GM19397 (cell line): ENCODE data around the gene DOCK4.
"Not testable (repeated sequence)": the region's sequence is repeated elsewhere in the genome, so short reads cannot be mapped to it uniquely, and the experiment has no call there.

Experiments
- ATAC-seq: cut with Tn5 transposase; IDR thresholded peaks from one replicate; pipeline ENCODE4 v1.9.1; 2021; ENCODE audit warnings: mild to moderate bottlenecking, moderate library complexity; ENCODE audit not compliant: unreplicated experiment

Gene DOCK4

GRCh38 chr7:111917404-111917803 lies 288.8 kb downstream of the DOCK4 start:
- not testable (repeated sequence) for ATAC-seq

GRCh38 chr7:111914291-111914690 lies 291.9 kb downstream of the DOCK4 start:
- no peak for ATAC-seq

DNA sequence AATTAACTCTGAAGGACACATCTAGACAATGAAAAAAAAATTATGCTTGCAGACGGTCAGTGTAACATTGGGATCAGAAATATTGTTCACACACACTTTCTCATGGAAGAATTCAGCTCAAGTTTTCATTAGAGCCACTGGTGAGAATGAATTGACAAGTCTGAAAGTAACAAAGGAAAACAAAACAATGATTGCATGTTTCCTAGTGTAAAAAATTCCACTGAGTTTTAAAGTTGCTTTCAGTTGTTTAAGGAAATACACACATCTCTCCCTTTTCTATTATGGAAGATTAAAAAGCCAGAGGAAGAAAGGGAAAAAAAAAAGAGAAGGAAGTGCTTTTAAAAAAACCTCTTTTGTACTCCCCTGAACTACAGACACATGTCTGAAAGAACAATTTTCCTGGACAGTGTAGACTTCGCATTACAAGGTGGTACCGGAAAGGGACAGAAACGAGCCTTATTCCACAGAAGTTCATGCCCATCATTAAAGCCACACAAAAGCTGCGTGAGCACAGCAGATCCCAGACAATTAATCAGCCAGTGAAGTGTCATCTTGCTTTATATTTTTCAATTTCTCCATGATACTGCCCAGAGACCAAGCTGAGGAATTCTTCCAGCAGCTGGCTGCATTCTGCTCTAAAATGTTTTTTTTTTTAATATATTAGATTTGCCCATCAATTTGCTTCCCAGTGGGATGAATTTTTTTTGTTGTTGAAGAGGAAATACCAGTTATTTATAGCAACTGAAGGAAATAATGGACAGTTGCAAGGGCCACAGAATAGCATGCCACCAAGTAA lies 294.8 kb downstream of the DOCK4 start:
- ATAC-seq = no peak

DNA sequence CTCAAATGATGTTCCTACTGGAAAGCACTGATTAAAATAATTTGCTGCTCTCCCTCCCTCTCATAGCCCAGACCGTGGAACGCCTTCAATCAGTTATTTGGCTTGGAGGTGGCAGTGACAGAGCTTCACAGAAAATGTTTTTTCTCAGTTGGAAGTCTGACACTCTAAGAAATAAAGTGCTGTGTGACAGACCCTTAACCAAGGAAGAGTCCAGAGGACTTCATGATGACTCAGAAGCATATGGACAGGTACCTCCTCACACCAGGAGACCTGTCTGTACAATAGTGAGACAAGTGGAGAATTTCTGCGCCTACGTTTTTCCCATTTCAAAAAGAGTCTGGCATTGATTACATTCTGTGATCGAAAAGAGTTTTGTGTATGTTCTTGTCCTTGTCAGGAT lies 295.5 kb downstream of the DOCK4 start:
- ATAC-seq = no peak

- not testable (repeated sequence) for ATAC-seq
Measured at GRCh38 chr7:111908673-111909072, 297.5 kb downstream of the DOCK4 start.

GRCh38 chr7:111903797-111904196 lies 302.4 kb downstream of the DOCK4 start:
- ATAC-seq = no peak

DNA sequence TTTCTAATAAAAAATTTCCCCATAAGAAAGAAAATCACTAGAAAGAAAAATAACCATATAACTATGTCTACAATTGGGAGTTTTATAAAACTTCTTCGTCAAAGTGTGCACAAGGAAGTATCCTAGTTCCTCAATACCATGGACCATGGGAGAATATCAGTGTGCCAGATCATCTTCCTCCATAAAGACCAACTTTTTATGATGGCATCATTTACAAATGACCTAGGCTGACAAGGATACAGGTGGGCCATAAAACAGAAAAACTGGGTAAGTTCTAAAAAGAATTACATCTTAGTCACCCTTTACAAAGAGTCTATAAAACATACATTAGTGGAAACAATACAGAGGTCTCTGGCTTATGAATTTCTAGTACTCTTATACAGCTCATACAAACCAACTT lies 303.2 kb downstream of the DOCK4 start:
- ATAC-seq = no peak

GRCh38 chr7:111900283-111900682 lies 305.9 kb downstream of the DOCK4 start:
- no peak for ATAC-seq

GRCh38 chr7:111895049-111895448 lies 311.1 kb downstream of the DOCK4 start:
- no peak for ATAC-seq

DNA sequence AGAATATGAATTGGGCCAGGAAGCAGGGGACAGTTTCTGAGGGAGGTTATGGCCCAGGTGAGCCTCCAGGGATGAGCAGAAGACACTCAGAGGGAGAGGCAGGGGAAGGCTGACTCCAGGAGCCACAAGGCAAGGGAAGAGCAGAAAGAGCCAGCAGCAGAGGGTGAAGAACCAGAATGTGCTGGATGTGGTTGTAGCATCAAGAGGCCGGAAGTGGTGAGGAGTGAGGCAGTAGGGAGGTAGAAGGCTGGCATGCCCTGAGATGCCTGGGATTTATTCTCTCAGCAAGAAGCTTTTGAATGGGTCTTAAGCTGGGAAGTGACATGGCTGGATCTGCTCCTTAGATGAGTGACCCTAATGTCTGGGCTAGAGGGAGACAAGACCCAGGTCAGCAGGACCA lies 311.7 kb downstream of the DOCK4 start:
- ATAC-seq = no peak

DNA sequence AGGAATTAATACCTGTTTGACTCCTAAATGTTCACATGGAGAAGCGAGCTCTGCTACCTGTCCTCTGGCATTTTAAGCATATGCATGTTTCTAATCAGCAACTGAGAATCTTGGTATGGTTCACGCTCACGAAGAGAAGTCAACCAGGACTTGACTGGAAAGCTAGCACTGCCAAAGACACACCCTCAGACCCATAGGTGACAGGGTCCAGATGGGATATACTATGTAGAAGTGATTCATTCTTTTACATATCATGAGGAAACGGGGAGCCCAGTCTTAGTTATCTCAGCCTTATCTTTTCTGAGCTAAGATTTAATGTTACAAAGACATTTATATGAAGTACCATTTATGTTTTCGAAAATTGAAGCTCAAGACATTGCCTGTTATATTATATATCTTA lies 313.0 kb downstream of the DOCK4 start:
- ATAC-seq = no peak

- no peak for ATAC-seq
Measured at GRCh38 chr7:111892588-111892987, 313.6 kb downstream of the DOCK4 start.

DNA sequence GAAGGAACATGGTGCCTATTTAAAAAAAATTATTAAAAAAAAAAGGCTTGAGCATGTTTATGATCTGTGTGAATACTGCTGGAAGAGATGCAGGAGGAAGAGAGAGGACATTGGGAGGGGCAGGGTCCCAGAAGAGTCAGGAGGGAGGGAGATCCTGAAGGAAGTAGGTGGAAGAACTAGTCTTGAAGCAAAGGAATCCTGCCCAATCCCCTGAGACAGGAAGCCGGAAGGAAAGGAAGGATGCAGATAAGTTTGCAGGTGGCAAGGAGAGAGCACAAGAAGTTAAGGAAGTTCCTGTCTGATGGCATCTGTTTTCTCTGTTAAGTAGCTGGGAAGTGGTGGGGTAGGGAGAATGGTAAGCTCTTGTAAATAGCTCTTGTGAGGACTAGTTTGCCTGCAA lies 318.5 kb downstream of the DOCK4 start:
- no peak for ATAC-seq

DNA sequence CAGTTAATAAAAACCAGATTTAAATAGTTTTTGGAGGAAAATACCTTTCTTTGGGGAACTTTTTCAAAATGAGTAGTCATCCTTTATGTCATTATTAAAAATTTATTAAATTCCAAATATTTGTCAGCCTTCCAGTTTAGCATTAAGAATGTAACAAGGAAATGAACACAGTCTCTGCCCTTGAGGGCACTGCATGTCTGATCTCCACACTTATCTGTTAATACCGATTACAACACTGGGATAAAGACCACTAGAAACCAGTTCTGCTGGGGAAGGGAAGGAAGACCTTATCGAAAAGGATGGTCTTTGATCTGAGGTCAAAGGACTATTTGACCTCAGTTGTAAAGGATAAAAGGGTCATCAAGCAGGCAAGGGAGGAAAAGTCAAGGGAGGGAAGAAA lies 320.0 kb downstream of the DOCK4 start:
- ATAC-seq = no peak

- no peak for ATAC-seq
Measured at GRCh38 chr7:111883241-111883640, 323.0 kb downstream of the DOCK4 start.

DNA sequence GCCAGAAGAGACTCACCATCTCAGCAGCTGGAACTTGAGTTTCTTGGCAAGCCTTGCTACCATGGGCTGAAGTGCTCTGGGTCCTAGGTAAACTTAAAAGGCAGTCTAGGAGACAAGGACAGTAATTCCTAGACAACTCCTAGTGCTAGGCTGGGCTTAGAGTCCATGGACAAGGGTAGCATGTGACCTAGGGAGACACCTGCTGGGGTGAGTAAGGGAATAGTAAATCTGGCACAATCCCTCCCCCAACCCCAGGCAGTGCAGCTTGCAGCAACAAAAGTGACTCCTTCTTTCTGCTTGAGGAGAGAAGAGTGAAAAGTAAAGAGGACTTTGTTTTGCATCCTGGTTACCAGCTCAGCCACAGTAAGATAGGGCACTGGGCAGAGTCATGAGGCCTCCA lies 327.4 kb downstream of the DOCK4 start:
- ATAC-seq = no peak

DNA sequence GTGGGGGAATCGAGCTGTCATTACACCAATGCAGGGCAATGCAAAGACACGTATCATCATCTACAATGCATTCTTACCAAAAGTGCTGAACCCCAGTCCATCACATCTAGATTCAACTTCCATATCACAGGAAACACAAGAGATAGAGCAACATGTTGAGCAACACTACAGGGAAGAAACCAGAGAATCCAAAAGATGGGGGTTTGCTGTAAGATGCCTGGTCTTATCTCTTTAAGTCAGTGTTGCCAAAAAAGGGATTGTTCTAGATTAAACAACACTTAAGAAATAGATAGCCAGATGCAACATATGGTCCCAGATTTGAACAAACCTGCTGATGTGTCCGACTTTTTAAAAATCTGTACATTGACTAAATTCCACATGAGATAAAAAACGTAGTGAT lies 328.3 kb downstream of the DOCK4 start:
- ATAC-seq = no peak

GRCh38 chr7:111873963-111874690 lies 332.1 kb downstream of the DOCK4 start:
- ATAC-seq = no peak

- no peak for ATAC-seq
Measured at GRCh38 chr7:111873326-111873646, 332.9 kb downstream of the DOCK4 start.

DNA sequence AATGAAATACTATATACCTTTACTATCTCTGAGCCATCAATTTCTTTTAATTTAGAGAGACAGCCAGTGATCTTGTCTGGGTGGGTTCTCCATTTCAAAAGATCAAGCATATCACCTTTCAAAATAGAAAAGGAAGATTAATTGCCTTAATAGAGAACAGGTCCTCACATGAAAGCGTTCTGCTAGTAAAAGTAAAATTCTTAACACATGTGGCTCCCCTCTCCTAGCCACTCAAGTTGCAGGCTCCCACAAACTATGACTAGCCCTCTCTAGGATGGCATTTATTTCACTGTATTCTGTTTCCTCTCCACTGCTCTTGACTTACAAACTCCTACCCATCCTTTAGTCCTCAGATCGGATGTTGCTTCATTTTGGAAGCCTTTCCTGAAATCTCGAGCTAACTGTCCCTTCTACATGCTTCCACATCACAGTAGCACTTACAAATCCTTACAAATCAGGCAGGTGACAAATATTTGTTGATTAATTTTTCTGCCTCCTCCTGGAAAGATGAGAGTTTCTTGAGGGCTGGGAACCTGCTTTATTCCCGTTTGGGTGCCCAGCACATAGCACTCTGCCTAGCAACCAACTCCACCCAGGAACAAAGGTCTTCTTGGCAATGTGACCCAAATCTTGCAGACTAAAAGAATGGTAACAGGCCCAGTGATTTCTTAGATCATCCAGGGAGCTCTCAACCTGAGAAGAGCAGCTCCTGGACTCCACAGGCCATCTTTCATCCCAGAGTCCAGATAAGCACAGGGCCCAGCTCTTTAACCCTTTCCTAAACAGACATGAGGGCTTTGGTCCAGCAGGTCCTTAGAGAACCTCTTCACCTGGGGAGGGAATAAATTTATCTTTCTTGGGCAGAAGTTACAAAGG lies 333.5 kb downstream of the DOCK4 start:
- ATAC-seq = no peak

DNA sequence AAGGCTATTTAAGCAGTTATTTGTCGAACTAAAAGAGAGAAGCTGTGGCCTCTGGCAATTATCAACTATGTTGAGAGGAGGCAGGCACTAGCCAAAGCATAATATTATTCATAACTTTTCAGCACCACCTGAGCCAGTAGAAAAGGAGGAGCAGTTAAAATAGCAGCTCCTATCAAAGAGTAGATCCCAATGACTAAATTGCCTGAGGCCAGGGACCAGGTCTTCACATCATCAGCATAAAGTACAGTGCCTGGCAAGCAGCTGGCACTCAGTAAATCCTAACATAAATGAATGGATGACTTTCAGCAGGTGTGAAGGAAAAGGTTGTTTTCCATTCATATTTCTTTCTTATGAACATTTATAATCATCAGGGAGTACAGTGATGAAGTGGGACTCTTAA lies 334.9 kb downstream of the DOCK4 start:
- no peak for ATAC-seq

GRCh38 chr7:111869280-111869679 lies 336.9 kb downstream of the DOCK4 start:
- ATAC-seq = no peak
